ENCODE results near the gene UGT8. TPM values are rescaled to one million over a fixed set of nuclear protein-coding genes. Genes with fewer than 3 reads are reported as not detected.

UGT8 gene
- polyA plus RNA-seq, 1 of the 3 experiments (the other 2 are of a cell fraction) = not detected

GRCh38 chr4:114600672-114601071 lies 2.1 kb downstream of the UGT8 start (continued):
- TF ChIP-seq, protein P1, sequence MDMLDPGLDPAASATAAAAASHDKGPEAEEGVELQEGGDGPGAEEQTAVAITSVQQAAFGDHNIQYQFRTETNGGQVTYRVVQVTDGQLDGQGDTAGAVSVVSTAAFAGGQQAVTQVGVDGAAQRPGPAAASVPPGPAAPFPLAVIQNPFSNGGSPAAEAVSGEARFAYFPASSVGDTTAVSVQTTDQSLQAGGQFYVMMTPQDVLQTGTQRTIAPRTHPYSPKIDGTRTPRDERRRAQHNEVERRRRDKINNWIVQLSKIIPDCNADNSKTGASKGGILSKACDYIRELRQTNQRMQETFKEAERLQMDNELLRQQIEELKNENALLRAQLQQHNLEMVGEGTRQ (IDR thresholded peaks at IDR 0.05; ENCODE audit: borderline replicate concordance, low read depth, low read length) = no peak
- TF ChIP-seq, protein P2, sequence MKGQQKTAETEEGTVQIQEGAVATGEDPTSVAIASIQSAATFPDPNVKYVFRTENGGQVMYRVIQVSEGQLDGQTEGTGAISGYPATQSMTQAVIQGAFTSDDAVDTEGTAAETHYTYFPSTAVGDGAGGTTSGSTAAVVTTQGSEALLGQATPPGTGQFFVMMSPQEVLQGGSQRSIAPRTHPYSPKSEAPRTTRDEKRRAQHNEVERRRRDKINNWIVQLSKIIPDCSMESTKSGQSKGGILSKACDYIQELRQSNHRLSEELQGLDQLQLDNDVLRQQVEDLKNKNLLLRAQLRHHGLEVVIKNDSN (IDR thresholded peaks at IDR 0.05; ENCODE audit: borderline replicate concordance, low read depth) = no peak
- no peak for TF ChIP-seq RFX5 (IDR thresholded peaks at IDR 0.05; ENCODE audit: low read length)
- TF ChIP-seq GABPA (IDR thresholded peaks at IDR 0.05; ENCODE audit: low read depth) = no peak
- TF ChIP-seq ZBTB33 (IDR thresholded peaks at IDR 0.05; ENCODE audit: borderline replicate concordance, low read depth) = no peak
- no peak for TF ChIP-seq FOXJ3 (CRISPR knock-in tag; IDR thresholded peaks at IDR 0.05)
- no peak for TF ChIP-seq NFIC (IDR thresholded peaks at IDR 0.05; ENCODE audit: borderline replicate concordance)
- TF ChIP-seq JUND (IDR thresholded peaks at IDR 0.05) = no peak

DNA sequence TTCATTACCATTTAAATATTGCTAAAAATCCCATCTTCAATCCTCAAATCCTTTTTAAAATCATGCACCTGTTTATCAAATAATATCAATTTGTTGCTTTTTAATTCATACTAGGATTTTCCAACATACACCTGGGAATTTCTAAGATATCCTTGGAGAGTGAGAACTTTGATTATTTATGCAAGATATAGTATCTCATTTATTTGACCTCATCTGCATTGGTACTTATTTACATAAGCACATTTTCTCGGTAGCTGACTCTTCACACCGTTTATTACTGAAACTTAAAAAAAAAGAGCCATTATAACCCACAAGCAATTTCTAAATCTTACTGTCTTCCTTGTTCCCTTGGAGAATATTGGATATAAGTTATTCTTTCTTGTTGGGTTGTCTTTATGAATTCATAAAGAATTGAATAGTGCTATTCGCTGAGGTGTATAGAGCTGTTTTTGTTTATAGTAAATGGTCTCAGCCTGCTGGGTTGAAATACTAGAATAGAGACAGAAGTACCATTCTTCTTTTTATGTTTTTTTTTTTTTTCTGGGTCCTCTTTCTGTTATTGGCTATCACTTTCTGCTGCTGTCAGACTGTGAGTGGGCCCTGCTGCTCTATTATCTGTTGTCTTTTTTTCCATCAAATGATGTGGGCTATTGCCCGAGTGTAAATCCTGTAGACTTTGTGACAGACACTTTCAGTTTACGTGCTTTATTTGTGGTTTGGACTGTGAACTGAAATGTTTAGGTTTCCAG lies 2.9 kb downstream of the UGT8 start:
- no peaks in the 10 kb centered on the region for H3K36me3 ChIP-seq (replicated peaks in 1 of 2; ENCODE audit: control insufficient read depth in 1 of 2, insufficient read depth in 2 of 2, low read length in 1 of 2)
- H3K4me2 ChIP-seq = no peak overlapping the region
- peaks cover 44% of the 10 kb centered on the region for H3K27me3 ChIP-seq (ENCODE audit: insufficient read depth)
- WGBS (ENCODE audit: low lambda C conversion rate) = 6% methylated on average over 5 of the region's 5 CpGs
- no peaks in the 10 kb centered on the region for H3K79me2 ChIP-seq (ENCODE audit: insufficient read depth)
- no peaks in the 10 kb centered on the region for H3F3A ChIP-seq (replicated peaks; ENCODE audit: insufficient read depth)
- H3K9me3 ChIP-seq = no peaks in the 10 kb centered on the region
- H3K4me3 ChIP-seq (ENCODE audit: low read depth in 2 of 2, low read length in 1 of 2) = no peak overlapping the region
- TF ChIP-seq SMC3 (IDR thresholded peaks at IDR 0.05; ENCODE audit: low read depth, low read length) (no peak), RCOR1 (IDR thresholded peaks at IDR 0.05; ENCODE audit: low read length) (no peak), EZH2phosphoT487 (IDR thresholded peaks at IDR 0.05; ENCODE audit: borderline replicate concordance, low read depth) (no peak), GABPA (IDR thresholded peaks at IDR 0.05; ENCODE audit: low read depth) (no peak), YY1 (IDR thresholded peaks at IDR 0.05; ENCODE audit: low read depth) (no peak), NRF1 (IDR thresholded peaks at IDR 0.05; ENCODE audit: low read depth, low read length) (no peak), FOXJ3 (CRISPR knock-in tag; IDR thresholded peaks at IDR 0.05) (no peak), RFX5 (IDR thresholded peaks at IDR 0.05; ENCODE audit: low read length) (no peak), JUND (IDR thresholded peaks at IDR 0.05) (no peak), PBX3 (IDR thresholded peaks at IDR 0.05) (no peak), EP300 (IDR thresholded peaks at IDR 0.05; ENCODE audit: borderline replicate concordance in 1 of 2, low read depth in 1 of 2, low read length in 1 of 2) (no peak), CHD2 (IDR thresholded peaks at IDR 0.05; ENCODE audit: low read length, partially characterized antibody) (no peak)
- TF ChIP-seq, protein P3, sequence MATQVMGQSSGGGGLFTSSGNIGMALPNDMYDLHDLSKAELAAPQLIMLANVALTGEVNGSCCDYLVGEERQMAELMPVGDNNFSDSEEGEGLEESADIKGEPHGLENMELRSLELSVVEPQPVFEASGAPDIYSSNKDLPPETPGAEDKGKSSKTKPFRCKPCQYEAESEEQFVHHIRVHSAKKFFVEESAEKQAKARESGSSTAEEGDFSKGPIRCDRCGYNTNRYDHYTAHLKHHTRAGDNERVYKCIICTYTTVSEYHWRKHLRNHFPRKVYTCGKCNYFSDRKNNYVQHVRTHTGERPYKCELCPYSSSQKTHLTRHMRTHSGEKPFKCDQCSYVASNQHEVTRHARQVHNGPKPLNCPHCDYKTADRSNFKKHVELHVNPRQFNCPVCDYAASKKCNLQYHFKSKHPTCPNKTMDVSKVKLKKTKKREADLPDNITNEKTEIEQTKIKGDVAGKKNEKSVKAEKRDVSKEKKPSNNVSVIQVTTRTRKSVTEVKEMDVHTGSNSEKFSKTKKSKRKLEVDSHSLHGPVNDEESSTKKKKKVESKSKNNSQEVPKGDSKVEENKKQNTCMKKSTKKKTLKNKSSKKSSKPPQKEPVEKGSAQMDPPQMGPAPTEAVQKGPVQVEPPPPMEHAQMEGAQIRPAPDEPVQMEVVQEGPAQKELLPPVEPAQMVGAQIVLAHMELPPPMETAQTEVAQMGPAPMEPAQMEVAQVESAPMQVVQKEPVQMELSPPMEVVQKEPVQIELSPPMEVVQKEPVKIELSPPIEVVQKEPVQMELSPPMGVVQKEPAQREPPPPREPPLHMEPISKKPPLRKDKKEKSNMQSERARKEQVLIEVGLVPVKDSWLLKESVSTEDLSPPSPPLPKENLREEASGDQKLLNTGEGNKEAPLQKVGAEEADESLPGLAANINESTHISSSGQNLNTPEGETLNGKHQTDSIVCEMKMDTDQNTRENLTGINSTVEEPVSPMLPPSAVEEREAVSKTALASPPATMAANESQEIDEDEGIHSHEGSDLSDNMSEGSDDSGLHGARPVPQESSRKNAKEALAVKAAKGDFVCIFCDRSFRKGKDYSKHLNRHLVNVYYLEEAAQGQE (IDR thresholded peaks at IDR 0.05; ENCODE audit: low read depth, low read length) = no peak
- TF ChIP-seq, protein P1 (IDR thresholded peaks at IDR 0.05; ENCODE audit: borderline replicate concordance, low read depth, low read length) = no peak
- TF ChIP-seq, protein P4, sequence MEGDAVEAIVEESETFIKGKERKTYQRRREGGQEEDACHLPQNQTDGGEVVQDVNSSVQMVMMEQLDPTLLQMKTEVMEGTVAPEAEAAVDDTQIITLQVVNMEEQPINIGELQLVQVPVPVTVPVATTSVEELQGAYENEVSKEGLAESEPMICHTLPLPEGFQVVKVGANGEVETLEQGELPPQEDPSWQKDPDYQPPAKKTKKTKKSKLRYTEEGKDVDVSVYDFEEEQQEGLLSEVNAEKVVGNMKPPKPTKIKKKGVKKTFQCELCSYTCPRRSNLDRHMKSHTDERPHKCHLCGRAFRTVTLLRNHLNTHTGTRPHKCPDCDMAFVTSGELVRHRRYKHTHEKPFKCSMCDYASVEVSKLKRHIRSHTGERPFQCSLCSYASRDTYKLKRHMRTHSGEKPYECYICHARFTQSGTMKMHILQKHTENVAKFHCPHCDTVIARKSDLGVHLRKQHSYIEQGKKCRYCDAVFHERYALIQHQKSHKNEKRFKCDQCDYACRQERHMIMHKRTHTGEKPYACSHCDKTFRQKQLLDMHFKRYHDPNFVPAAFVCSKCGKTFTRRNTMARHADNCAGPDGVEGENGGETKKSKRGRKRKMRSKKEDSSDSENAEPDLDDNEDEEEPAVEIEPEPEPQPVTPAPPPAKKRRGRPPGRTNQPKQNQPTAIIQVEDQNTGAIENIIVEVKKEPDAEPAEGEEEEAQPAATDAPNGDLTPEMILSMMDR (IDR thresholded peaks at IDR 0.05) = no peak
- no peak overlapping the region for H2AFZ ChIP-seq (ENCODE audit: low read depth)
- no peaks in the 10 kb centered on the region for H3K9me2 ChIP-seq
- H3K9ac ChIP-seq = no peak overlapping the region
- ChIA-PET CTCF (no interaction called here), POLR2A (no interaction called here)
- no peaks in the 10 kb centered on the region for H4K20me1 ChIP-seq (ENCODE audit: insufficient read depth)
- peaks cover 0 to 7% of the 10 kb centered on the region in 2 experiments; a peak in 1 of 4 replicates for H3K4me1 ChIP-seq (ENCODE audit: control insufficient read depth in 1 of 2, insufficient read depth in 2 of 2, low read depth in 1 of 2, low read length in 1 of 2)
- H3K27ac ChIP-seq (ENCODE audit: low read depth in 2 of 2, low read length in 1 of 2) = no peak overlapping the region
- DNase-seq = no peak

Data from SK-N-SH (cell line).